NOMO-1 (cell line): ENCODE data around the gene IFT80.
"Not testable (repeated sequence)": the region's sequence is repeated elsewhere in the genome, so short reads cannot be mapped to it uniquely, and the experiment has no call there.

Source experiments
- DNase-seq, 2 experiments: peaks; one replicate each; lab custom pipeline; 2025; ENCODE audit not compliant: unreplicated experiment in 2 of 2; lab: John Stamatoyannopoulos, UW

IFT80 gene

DNA sequence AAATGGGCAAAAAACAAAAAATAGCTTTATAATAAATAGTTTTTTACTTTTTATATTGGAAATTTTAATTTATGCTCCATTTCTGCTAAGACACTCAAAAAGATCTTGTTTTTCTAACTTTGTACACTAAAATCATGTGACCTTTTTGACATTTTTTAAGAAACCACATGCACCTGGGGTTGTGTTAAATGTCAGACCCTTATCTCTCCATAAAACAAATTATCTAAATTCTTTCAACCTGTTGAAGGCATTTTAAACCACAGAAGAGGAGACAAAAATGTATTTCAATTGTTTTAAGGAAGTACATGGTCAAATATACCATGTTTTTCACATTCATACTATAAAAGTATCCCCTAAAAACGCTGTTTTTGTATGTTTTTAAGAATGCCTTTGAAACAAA lies 29.2 kb downstream of the IFT80 start:
- DNase-seq: no peak

DNA sequence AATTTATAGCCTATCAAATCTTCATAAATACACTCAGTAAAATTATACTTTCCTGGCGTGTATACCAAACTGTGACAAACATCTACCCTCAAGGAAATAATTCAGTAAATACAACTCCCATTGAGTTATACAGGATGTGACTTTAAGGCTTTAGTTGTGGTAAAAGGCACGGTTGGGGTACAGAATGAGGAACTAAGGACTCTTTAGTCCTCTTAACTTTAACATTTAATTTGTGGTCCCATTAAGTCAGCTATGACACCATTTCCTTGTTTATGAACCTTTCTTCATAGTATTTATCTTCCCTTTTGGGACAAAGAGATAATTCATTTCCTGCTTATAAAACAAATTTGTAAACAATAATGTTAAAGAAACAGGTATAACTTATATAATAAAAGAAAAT lies 30.2 kb downstream of the IFT80 start:
- DNase-seq: peak; percentile 89 to 99

DNA sequence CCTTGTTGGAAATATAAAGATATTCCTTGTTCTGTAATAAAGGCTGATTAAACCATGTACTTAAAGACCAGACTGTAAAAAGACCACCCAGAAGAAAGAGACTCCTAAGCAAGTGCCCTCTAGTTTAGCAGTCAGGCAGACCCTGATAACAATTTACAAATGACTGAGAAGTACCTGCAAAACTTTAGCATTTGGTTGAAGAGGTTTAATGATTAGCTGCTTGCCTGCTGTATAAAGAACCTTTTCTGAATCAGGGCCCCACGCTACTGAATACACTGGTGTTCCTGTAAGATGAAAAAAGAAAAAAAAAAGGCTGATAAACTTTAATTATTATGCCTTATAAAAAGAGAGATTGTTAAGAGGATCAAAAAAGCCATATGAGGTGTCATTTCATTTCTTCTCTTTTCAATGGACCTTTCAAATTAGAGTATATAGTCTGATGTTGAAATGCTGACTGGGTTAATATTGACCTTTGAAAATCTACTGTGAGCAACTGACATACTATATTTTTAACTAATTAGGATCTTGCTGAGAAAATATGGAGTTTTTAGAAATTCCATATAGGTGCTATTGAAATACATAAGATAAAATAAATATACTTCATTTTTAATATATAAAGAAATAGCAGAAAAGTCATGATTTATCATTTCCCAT lies 33.0 kb downstream of the IFT80 start:
- DNase-seq: no peak

DNA sequence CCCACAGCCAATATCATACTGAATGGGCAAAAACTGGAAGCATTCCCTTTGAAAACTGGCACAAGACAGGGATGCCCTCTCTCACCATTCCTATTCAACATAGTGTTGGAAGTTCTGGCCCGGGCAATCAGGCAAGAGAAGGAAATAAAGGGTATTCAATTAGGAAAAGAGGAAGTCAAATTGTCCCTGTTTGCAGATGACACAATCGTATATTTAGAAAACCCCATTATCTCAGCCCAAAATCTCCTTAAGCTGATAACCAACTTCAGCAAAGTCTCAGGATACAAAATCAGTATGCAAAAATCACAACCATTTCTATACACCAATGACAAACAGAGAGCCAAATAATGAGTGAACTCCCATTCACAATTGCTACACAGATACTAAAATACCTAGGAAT lies 36.1 kb downstream of the IFT80 start:
- DNase-seq: not testable (repeated sequence)

DNA sequence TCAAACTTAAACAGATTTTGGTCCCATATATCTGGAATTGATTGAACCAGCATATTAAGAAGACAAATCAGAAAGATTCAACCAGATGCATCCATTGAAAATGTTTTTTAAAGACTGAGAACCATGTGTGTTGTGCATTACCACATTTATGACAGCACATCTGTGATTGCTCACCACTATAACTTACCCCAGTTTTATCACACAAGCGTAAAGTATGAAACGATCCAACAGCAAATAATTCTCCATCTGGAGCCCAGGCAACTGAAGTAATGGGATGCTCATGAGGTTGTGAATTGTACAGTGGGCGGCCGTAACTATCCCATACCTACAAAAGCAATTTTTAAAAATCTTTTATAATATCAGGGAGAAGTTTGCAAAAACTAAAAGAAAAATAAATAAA lies 43.2 kb downstream of the IFT80 start:
- no peak for DNase-seq

DNA sequence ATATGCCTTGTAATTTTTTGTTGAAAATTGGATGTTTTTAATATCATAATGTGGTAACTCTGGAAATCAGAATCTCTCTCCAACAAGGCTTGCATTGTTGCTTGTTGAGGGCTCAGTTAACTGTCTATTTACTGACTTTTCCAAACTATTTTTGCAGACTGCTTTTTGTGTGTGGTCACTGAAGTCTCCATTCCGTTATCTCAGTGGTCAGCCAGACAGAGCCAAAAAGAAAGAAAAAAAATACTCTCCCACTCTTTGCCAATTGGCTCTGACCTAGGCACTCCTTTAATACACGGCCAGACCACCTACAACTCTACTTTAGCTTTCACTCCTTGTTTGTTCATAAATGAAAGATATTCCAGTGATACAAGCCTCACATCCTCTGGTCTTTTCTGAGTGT lies 52.5 kb downstream of the IFT80 start:
- no peak for DNase-seq

DNA sequence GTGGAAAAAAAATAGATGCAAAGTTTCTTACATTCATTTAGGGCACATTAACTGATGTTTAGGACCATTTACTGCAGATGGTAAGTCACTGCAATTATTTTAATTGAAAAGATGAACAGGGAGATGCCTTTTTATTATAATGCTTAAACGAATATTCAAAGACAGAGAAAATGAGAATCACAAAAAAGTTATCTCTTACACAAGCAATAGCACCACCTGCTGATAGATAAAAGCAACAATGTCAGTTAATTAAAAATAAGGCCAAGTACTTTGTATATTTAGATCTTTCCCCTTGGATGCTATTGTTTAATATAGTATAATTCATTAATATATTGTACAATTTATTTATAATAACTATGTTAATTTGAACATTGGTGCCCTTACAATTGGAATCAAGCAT lies 55.9 kb downstream of the IFT80 start:
- peak; percentile 71 to 82 for DNase-seq

DNA sequence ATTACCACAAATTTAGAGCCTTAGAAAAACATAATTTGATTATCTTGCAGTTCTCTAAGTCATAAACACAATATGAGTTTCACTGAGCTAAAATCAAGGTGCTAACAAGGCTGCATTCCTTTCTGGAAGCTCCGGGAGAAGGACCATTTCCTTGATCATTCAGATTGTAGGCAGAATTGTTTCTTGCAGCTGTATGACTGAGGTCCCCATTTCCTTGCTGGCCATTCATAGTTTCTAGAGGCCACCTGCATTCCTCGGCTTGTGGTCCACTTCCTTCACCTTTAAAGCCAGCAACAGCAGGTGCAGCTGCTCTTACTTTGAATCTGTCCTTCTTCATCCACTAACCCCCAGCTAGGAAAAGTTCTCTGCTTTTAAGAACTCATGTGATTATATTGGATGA lies 58.7 kb downstream of the IFT80 start:
- DNase-seq: no peak

DNA sequence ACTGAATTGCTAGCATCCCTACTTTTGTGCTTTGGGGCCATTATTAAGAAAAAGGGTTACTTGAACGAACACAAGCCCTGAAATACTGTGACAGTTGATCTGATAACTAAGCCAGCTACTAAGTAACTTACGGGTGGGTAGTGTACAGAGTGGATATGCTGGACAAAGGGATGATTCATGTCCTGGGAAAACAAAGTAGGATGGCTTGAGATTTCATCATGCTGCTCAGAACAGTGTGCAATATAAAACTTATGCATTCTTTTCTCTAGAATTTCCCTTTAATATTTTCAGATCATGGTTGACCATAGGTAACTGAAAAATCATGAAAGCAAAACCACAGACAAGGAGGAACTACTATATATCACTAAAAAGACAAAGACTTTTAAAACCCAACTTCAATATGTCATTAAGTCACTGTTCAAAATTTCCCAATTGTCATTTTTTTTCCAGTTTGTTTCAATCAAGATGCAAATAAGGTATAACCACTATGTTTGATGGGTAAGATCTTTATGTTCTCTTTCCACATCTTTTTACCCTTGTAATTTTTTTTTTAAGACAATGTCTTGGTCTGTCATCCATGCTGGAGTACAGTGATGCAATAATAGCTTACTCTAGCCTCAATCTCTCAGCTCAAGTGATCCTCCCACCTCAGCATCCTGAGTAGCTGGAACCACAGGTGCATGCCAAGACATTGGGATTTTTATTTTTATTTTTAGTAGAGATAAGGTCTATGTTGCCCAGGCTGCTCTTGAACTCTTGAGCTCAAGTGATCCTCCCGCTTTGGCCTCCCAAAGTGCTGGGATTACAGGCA lies 67.7 kb downstream of the IFT80 start:
- peak in 1 of 2 experiments; percentile 68 for DNase-seq

DNA sequence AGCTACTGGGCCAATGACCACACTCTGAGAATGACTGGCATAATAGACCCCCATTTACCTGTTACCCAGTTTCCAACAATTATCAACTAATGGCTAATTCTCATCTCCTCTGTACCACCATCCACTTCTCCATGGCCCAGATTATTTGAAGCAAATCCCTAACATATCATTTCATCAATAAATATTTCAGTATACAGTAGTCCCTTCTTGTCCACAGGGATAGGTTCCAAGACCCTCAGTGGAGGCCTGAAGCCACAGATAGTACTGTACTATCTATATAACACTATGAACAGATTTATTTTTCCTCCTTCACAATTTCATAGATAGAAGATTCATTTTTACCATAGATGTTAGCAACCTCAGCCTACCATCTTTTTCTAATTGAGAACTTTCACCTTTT lies 68.3 kb downstream of the IFT80 start:
- no peak for DNase-seq

DNA sequence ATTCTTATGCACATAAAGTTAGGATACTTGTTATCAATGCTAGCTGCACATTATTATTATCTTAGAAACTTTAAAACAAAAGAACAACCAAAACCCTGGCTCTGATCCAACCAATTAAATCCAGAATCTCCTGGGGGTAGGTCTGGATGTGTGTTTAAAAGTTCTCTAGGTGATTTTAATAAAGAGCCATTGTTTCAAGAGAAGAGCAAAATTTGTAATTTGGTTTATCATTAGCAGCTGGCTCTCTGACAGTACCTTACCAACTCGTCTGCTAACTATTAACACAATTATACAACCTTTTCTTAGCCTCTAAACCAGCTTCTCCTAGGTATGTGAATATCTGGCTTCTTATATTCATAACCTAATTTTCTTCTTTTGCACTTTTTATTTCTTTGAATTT lies 68.9 kb downstream of the IFT80 start:
- DNase-seq: no peak

DNA sequence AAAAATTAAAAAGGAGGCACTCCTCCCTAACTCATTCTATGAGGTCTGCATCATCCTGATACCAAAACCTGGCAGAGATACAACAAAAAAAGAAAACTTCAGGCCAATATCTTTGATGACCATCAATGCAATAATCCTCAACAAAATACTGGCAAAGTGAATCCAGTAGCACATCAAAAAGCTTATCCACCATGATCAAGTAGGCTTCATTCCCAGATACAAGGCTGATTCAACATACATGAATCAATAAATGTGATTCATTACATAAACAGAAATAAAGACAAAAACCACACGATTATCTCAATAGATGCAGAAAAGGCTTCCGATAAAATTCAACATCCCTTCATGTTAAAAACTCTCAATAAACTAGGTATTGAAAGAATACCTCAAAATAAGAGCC lies 72.7 kb downstream of the IFT80 start:
- not testable (repeated sequence) for DNase-seq

DNA sequence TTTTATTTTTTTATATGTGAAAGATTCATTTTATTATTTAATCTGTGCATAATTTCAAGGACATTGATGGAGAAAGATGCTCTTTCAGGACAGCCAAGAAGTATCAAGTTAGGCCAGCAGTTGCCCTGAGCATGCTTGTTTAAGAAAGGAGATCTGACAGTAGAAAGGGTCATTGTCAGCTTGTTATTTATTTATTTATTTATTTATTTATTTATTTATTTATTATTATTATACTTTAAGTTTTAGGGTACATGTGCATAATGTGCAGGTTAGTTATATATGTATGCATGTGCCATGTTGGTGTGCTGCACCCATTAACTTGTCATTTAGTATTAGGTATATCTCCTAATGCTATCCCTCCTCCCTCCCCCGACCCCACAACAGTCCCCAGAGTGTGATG lies 77.2 kb downstream of the IFT80 start:
- DNase-seq: not testable (repeated sequence)

DNA sequence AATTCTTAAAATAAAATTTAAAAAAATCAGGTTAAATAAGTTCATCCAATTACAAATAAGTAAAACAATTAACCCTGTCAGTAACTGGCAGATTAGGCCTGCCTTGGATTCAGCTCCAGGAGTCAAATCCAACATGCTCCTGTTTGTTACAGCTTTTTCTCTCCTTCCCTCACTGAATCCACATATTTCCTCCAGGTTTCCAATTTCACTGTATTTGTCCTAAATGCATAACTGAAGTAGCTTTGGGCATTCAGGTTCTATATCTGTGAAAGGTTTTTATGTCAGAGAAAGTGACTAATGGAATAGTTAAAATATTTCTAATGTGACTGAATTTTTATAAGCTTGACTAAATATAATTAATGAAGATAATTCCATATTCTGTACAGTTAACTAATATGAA lies 79.7 kb downstream of the IFT80 start:
- DNase-seq: no peak

DNA sequence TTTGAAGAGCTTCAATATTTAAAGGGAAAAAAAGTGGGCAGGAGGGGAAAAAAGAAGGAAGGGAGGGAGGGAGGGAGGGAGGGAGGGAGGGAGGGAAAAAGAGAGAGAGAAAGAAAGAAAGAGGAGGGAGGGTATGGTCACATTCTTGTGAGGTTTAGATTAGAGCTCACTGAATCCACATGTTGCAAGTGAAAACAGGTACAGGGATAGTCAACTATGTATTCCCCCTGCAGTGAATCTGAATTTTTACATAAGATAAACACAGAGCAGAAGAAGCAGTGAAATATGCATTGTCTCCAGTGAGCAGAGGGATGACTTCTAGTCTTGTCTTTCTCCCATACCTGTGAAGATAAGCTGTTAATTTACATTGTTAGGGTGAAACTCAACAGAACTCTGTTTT lies 84.0 kb downstream of the IFT80 start:
- no peak for DNase-seq

DNA sequence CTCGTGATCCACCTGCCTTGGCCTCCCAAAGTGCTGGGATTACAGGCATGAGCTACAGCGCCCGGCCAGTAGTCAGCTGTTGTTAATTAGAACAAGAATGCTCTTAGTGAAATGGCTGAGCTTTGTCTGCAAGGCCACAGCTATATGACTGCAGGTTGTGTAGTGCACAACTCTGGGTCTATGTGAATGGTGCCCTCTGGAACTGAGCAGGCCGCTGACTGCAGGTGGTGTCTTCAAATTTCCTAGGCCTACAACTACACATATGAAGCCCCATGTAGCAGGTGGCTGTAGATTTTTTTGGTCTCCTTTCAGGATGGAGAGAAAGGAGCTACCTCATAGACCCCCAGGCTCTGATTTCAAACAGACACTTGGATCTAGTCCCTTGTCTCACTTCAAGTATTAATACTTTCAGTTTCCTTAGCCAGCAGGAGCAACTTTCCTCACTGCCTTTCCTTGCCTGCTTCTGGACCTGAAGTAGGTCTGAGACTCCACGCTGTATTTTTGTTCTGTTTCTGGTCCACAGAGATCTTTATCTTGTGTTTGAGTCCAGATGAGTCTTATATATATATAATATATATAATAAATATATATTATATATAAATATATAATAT lies 86.9 kb downstream of the IFT80 start:
- DNase-seq: peak in 1 of 2 experiments; percentile 56

DNA sequence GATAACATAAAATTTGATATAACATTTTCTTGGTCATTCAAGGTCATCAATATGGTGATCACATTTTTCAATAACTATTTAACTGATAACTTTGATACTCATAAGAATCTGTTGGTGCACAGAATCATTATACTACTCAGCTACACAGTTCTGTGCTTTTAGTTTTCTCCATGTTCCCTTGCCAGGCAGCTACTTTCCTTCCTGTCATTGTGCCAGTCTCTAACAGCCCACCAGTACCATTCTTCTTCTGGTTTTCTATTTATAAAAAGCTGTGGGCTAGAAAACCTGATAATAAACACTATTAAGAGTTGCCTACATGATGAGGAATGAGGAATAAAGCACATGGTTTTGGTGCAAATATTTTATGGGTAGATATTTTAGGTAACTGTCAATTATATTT lies 96.2 kb downstream of the IFT80 start:
- no peak for DNase-seq

DNA sequence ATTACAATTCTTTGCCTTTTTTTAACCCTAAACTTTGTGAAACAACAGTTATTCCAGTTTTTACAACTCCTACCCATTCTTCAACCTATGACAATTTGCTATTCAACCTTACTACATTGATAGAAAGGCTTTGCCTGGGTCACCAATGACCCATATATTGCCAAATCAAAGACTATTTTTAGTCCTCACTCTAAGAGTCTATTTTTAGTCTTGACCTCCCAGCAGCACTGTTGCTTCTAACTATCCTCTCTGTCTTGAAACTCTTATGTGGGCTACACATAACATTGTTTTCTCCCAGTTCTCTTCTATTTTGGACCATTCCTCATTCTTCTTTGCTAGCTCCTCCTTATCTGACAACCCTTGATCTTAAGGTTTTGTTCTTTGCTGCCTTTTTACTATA lies 102.4 kb downstream of the IFT80 start:
- DNase-seq: peak in 1 of 2 experiments; percentile 52

DNA sequence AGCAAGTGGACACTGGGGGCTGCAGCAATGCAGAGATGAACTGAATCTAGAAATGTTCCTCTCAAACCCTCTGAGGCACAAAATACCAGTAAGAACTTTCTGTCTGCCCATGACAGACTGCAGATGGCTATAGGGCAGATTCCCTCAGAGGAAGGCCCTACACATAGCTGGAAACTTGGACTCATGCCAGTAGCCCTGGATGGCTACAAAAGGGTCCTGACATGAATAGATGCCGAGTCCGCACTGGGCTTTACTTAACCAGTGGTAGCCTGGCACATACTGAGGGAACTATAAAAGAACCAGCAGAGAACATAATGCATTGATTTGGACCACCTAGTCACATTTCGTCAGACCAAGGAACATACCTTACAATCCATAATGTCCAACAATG lies 107.1 kb downstream of the IFT80 start:
- DNase-seq: no peak

DNA sequence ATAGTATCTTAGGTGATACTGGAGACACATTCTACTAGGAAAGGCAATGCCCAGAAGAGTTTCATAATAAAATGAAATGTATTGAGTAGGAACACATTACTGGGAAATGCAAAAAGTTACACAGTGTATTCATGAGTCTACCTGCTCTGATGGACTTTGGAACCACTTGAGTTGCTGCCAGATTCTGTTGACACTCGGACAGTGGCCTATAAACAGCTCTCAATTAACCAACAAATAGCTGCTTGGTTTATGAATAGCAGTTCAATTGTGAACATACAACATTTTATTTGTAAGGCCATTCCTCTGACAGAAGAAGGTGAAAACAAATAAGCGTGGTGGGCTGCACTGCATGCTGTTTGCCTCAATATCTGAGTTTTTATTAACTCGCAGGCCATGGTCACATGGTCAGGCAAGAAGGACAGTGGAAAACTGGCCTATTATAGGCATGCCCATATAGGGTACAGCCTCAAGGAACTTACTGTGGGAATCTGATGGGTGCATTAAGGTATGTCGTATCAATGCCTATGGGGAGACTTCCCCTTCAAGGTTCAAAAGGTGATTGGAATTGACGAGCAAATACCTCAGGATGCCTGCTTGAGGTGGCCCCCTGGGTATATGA lies 107.6 kb downstream of the IFT80 start:
- no peak for DNase-seq

DNA sequence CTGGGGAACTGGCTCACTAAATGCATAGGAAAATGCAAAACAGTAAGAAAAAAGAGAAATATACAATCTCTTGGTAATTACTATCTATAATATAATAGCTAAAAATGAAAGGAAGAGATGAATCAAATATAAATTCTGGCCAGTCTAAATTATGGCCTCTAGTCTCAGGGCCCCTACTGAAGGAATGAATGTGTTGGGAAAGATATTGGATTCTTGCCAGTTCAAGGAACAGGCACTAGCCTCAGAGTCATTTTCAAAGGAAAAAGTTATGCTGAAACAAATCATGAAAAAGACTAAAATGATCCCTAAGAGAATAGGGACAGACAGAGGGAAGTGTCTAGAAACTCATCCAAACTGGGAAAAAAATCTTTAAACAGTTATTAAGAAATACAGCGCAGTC lies 111.4 kb downstream of the IFT80 start:
- no peak for DNase-seq

DNA sequence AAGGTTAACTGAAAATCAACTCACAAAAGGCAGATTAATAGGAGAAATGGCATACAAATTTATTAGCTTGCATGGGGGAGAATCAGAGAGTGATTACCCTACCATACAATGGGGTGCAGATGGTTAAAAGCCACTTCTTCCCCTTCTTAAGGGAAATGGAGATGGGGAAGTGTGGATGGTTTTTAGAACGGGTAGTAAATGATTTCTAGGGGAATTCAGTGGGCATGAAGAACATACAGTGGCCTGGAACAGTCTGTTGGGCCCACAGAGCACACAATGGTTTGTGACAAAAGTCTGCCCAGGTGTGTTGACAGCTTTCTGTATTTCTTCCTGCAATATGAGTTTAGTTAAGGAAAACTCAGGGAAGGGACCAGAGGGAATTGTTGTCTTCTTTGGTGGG lies 112.8 kb downstream of the IFT80 start:
- no peak for DNase-seq
